DMS 273 (cell line): ENCODE measurements around the gene TALDO1.
"Not testable (repeated sequence)": the region's sequence is repeated elsewhere in the genome, so short reads cannot be mapped to it uniquely, and the experiment has no call there.

ENCODE experiments used
- DNase-seq: peaks from one replicate; lab custom pipeline; 2025; ENCODE audit not compliant: unreplicated experiment; lab: John Stamatoyannopoulos, UW

The TALDO1 gene

DNA sequence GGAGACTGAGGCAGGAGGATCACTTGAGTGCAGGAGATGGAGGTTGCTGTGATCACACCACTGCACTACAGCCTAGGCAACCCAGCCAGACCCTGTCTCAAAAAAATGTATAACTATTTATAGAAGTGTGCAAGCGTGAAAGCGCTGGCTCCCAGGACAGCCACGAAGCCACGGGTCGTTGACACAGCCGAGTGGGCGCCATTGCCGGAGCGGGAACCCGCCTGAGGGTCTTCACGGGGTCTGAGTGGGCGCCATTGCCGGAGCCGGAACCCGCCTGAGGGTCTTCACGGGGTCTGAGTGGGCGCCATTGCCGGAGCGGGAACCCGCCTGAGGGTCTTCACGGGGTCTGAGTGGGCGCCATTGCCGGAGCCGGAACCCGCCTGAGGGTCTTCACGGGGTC is 12.7 kb upstream of the TALDO1 start:
- not testable (repeated sequence) for DNase-seq

DNA sequence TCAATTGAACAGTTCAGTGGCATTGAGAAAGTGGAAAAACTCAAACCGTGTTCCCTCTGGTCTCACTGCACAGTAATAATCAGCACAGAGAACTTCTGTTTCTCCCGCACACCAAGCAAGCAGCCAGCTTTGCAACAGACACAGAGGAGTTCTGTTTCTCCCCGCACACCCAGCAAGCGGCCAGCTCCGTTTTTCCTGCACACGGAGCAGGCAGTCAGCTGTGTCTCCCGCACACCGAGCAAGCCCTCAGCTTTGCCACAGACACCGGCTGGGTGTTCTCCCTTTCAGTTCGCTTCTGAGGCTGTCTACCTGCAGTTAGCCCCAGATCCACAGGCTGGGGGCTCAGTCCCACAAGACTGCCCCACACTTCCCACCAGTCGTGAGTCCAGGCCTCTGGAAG is 9.9 kb upstream of the TALDO1 start:
- DNase-seq: no peak

- DNase-seq: not testable (repeated sequence)
These were observed 9.4 kb upstream of the TALDO1 start for GRCh38 chr11:737899-738298.

DNA sequence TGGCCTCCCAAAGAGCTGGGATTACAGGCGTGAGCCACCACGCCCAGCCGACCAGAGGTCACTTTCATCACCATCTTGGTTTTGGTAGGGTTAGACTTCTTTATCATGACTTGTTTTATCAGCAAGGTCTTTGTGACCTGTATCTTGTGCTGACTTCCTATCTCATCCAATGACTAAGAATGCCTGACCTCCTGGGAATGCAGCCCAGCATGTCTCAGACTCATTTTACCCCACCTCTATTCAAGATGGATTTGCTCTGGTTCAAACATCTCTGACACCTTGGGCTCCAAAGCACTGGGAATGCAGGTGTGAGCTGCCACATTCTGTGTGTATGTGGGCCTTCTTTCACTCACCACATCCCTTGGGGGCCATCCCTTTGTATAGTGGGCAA is 5.1 kb upstream of the TALDO1 start:
- DNase-seq: no peak

DNA sequence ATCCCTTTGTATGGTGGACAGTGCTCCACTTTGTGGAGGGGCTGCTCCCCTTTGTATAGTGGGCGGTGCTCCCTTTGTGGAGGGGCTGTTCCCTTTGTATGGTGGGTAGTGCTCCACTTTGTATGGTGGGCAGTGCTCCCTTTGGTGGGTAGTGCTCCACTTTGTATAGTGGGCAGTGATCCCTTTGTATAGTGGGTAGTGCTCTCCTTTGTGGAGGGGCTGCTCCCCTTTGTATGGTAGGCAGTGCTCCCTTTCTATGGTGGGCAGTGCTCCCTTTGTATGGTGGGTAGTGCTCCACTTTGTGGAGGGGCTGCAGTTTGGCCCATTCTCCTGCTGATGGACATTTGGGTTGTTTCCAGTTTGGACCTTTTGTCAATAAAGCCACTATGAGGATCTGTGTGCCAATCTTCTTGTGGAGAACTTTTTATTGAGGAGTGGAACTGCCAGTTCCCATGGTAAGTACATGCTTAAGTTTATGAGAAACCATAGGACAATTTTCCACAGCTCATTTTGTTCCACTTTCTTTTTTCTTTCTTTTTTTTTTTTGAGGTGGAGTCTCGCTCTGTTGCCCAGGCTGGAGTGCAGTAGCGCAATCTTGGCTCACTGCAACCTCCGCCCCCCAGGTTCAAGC is 4.6 kb upstream of the TALDO1 start:
- no peak for DNase-seq

DNA sequence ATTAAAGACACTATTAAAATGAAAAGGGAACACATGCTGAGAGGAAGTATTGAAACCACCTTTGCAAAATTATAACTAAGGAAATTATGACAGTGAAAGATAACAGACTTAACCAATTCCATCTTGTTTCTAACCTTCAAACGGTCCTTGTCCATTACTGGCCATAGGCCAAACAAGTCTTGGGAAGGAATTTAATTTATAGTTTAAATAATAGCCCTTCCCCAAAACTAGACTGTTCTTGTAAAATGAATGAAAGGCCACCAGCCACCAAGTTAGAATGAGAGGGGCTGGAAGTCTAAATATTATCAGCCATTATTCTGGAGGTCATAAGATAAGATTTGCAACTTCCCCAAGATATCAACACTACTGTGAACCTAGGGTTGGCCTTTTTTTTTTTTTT is 1.8 kb upstream of the TALDO1 start:
- no peak for DNase-seq

DNA sequence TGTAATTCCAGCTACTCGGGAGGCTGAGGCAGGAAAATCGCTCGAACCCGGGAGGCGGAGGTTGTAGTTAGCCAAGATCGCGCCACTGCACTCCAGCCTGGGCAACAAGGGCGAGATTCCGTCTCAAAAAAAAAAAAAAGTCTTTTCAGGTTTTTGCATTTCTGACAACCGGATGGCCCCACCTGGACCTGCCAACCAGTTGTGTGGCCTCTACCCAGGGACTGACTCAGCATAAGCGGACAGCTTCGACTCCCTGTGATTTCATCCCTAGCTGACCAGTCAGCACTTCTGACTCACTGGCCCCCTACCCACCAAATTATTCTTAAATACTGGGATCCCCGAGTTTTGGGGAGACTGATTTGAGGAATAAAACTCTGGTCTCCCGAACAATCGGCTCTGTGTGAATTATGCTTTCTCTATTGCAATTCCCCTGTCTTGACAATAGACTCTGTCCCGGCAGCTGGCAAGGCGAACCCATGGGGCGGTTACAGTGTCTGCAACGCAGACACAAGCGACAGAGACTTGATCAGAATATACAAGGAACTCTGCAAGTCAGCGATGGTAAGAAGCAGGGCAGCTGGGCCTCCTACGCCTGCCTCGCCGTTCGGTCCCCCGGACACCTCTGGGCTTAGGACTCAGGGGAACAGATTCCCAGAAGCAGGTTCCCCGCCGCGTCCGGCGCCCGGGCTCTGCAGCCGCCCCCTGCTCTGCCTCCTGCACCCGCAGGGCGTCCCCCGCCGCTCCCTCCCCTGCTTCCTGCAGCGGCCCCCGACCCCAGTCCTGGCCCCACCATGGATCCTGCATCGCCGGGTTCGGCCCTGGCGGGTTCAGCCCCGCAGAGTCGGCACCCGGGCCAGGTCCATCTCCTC is 741 bp upstream of the TALDO1 start:
- peak; percentile 53 for DNase-seq

DNA sequence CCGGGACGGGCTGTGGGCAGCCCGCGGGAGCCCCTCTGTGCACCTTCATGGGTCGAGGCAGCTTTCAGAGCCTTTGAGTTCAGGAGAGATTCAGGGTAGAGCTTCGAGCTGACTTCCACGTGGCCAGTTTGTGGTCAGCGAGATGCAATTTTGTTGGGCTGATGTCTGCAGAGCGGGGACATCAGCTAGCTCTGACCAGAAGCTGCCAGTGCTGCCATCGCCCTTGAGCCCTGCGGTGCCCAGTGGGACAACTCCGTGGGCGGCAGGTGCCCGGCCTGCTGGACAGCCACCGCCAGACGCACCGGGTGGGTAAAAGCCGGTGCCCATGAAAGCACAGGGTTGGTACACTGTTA is 719 bp downstream of the TALDO1 start:
- DNase-seq: no peak

GRCh38 chr11:749731-750130 is 2.5 kb downstream of the TALDO1 start:
- DNase-seq: no peak

DNA sequence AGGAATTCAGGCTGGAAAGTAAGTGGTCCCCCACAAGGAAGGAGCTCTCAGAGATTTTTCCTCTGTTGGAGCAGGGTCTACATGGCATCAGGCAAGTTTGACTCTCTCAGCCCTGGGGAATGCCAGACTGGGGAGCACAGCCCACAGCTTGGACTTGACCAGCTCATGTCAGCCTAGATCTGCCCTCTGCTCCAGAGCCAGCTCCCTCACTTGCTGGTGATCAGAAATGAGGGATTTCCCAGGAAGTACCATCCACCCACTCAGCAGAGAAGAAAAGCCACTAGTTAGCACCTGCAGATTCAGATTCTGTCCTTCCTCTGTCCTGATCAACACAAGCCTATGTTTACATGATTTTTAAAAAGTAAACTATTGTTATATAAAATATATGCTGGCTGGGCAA is 13.0 kb downstream of the TALDO1 start:
- DNase-seq: no peak

DNA sequence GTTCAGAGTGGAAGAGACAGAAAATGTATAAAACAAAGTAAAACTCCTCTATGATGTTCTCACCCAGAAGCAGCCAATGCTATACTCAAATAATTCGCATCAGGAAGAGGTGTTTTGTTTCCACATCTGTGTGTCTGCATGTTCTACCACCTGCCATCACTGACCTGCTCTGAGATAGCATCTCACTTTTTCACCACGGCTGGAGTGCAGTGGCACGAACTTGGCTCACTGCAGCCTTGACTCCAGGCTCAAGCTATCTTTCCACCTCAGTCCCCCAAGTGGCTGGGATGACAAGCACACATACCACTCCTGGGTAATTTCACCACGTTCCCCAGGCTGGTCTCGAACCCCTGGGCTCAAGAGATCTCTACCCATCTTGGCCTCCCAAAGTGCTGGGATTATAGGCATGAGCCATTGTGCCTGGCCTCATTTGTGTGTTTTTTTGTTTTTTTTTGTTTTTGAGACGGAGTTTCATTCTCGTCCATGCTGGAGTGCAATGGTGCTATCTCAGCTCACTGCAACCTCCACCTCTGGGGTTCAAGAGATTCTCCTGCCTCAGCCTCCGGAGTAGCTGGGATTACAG is 14.4 kb downstream of the TALDO1 start:
- no peak for DNase-seq

DNA sequence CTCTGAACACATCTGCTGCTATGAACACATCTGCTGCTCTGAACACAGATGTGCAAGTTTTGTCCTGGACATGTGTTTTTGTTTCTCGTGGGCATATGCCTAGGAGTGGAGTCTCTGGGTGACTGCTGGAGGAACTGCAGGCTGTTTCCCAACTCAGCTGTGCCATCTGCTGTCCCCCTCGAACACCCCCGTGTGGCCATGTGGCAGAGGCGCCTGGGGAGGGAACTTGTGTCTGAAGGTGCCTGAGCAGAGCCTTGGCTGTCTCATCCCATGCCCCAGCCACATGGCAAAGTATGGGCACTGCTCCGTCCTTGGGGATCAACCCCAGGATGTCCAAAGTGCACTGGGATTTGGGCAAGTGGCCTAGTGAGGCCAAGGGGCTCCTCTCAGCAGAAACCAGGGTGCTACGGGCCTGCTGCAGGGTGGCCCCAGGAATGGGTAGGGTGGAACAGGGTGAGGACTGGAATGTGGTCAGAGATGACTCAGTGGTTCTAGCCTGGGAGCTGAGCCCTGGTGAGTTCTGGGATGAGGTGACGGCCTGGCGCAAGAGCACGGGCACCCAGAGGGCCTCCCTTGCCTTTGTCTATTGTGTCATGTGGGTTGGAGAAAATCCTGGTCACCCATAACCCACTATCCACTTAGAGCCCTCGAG is 15.3 kb downstream of the TALDO1 start:
- DNase-seq: peak; percentile 94

- DNase-seq: no peak
These were observed 15.8 kb downstream of the TALDO1 start for GRCh38 chr11:763073-763463.

GRCh38 chr11:763549-764321 is 16.5 kb downstream of the TALDO1 start:
- no peak for DNase-seq

DNA sequence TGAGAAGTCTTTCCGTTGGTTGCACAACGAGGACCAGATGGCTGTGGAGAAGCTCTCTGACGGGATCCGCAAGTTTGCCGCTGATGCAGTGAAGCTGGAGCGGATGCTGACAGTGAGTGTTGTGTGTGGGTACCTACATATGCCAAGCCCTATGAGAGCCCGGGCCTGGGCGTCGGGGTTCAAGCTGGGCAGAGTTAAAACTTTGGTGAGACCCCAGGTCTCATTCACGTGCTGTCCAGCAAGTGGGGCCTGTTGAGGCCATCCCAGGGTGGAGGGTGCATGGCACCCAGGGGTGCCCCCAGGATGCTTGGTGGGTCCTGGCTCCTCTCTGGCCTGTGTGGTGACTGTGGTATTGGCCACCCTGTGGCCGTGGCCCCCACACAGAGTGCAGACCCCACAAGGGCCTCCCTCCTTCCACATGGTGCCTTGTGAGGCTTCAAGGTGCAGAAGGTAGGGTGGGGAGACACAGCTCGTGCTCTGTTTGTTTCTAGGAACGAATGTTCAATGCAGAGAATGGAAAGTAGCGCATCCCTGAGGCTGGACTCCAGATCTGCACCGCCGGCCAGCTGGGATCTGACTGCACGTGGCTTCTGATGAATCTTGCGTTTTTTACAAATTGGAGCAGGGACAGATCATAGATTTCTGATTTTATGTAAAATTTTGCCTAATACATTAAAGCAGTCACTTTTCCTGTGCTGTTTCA is 17.2 kb downstream of the TALDO1 start:
- peak; percentile 46 for DNase-seq

- peak; percentile 79 for DNase-seq
These were observed 17.9 kb downstream of the TALDO1 start for GRCh38 chr11:765025-765801.

GRCh38 chr11:765802-766091 is 18.5 kb downstream of the TALDO1 start:
- no peak for DNase-seq

GRCh38 chr11:766106-766935 is 19.1 kb downstream of the TALDO1 start:
- no peak for DNase-seq

DNA sequence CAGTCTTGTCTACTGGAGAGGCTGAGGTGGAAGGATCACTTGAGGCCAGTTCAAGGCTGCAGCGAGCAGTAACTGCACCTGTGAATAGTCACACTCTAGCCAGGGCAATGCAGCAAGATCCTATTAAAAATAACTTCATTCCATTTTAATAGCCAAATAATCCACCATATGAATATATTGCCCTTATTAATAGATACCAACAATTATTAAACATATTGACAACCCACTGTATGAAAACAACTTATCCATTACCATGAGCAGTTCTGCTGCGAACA is 19.6 kb downstream of the TALDO1 start:
- DNase-seq: no peak
